Measurements from ENCODE around the gene MAPKBP1. TPM values are rescaled to one million over a fixed set of nuclear protein-coding genes. Genes with fewer than 3 reads are reported as not detected.

Gene MAPKBP1
- polyA plus RNA-seq, 1 experiment: 8.3 TPM

DNA sequence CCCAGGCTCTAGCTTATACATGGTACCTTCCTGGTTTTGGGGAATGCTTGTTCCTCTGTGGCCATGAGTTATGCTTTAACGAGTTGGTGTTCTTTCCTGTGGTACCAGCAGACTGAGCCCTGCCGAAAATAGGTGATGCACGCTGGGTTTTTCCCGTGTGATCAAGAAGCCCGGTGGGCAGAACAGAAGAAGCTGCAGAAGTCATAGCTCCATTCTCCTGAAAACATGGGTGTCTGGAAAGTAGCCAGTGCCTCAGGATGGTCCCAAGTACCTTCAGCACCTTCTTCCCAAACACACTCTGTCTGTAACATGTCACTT lies 25.2 kb downstream of the MAPKBP1 start:
- TF ChIP-seq CTCF (IDR thresholded peaks at IDR 0.05; ENCODE audit: insufficient read depth, low read depth, low read length): no peak
- Histone ChIP-seq H3K27me3 (ENCODE audit: control insufficient read depth, insufficient read depth, low read length) (no peaks in the 10 kb centered on the region), H3K4me3 (ENCODE audit: low read depth, low read length) (no peak overlapping the region), H3K36me3 (ENCODE audit: control insufficient read depth, insufficient read depth, low read length) (0 out of 2 replicates have a peak, but pooled peaks cover 2% of the 10 kb centered on the region)
- DNase-seq (ENCODE audit: low read depth): no peak
- ChIA-PET POLR2A (no interaction called here), CTCF (interaction anchor here (0.8 to 2.4 kb wide), 2 partner anchors 11 to 26 kb away, joined by 4 to 12 read pairs; partner anchors contain the start of gene MAPKBP1)

DNA sequence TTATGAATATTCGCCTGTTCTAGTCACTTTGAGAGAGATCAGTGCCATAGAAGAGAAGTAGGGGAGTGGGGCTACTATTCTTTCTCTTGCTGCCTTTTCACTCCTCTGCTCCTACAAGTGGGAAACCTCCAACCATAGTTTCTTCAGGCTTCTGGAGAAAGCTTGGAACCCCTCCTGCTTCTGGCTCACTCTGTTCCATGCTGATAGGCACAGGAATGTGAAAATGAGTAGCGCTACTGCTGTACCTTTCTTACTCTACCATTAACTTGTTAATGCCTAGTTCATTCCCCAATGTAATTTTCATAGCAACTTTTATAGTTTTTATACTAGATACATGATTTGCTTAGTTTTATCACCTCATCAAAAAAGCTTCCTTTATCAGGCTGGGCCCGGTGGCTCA lies 26.9 kb downstream of the MAPKBP1 start:
- no peaks in the 10 kb centered on the region for H3K27me3 ChIP-seq (ENCODE audit: control insufficient read depth, insufficient read depth, low read length)
- POLR2A ChIA-PET: no interaction called here
- no peak for TF ChIP-seq CTCF (IDR thresholded peaks at IDR 0.05; ENCODE audit: insufficient read depth, low read depth, low read length)
- H3K36me3 ChIP-seq (ENCODE audit: control insufficient read depth, insufficient read depth, low read length): 0 out of 2 replicates have a peak, but pooled peaks cover 2% of the 10 kb centered on the region
- H3K4me3 ChIP-seq (ENCODE audit: low read depth, low read length): no peak overlapping the region
- CTCF ChIA-PET: interaction anchor here (0.9 to 4.0 kb wide), 4 partner anchors 10 to 198 kb away, joined by 4 to 20 read pairs (median 8); partner anchors contain the start of gene MAPKBP1
- no peak for DNase-seq (ENCODE audit: low read depth)

DNA sequence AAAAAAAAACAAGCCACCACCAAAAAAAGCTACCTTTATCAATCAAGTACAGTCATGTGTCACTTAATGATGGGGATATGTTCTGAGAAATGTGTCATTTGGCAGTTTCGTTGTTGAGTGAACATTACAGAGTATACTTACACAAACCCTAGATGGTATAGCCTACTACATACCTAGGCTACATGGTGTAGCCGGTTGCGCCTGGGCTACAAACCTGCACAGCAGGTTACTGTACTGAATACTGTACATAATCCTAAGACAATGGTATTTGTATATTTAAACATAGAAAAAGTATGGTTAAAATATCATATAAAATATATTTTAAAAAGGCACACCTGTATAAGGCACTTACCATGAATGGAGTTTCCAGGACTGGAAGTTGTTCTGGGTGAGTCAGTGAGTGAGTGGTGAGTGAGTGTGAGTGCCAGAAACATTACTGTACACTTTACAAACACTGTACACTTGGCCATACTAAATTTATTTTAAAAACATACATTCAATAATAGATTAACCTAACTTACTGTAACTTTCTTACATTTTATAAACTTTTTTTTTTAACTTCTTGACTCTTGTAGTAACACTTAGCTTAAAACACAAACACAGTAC lies 27.7 kb downstream of the MAPKBP1 start:
- no peak overlapping the region for H3K4me3 ChIP-seq (ENCODE audit: low read depth, low read length)
- H3K27me3 ChIP-seq (ENCODE audit: control insufficient read depth, insufficient read depth, low read length): no peaks in the 10 kb centered on the region
- 0 out of 2 replicates have a peak, but pooled peaks cover 2% of the 10 kb centered on the region for H3K36me3 ChIP-seq (ENCODE audit: control insufficient read depth, insufficient read depth, low read length)
- CTCF ChIA-PET: interaction anchor here (1.3 to 12.9 kb wide), 3 partner anchors 10 to 26 kb away, joined by 5 to 330 read pairs (median 20); partner anchors contain the start of gene MAPKBP1
- POLR2A ChIA-PET: no interaction called here
- DNase-seq (ENCODE audit: low read depth): no peak
- TF ChIP-seq CTCF (IDR thresholded peaks at IDR 0.05; ENCODE audit: insufficient read depth, low read depth, low read length): no peak

GRCh38 chr15:41804361-41804760 lies 30.1 kb downstream of the MAPKBP1 start:
- Histone ChIP-seq H3K27me3 (ENCODE audit: control insufficient read depth, insufficient read depth, low read length) (no peaks in the 10 kb centered on the region), H3K4me3 (ENCODE audit: low read depth, low read length) (no peak overlapping the region), H3K36me3 (ENCODE audit: control insufficient read depth, insufficient read depth, low read length) (0 out of 2 replicates have a peak, but pooled peaks cover 2% of the 10 kb centered on the region)
- POLR2A ChIA-PET: no interaction called here
- no peak for TF ChIP-seq CTCF (IDR thresholded peaks at IDR 0.05; ENCODE audit: insufficient read depth, low read depth, low read length)
- DNase-seq (ENCODE audit: low read depth): no peak
- CTCF ChIA-PET: interaction anchor here (0.8 to 12.9 kb wide), 5 partner anchors 9 to 219 kb away, joined by 3 to 330 read pairs (median 3); partner anchors contain the start of gene MAPKBP1

GRCh38 chr15:41804916-41805666 lies 30.8 kb downstream of the MAPKBP1 start:
- Histone ChIP-seq H3K36me3 (ENCODE audit: control insufficient read depth, insufficient read depth, low read length) (0 out of 2 replicates have a peak, but pooled peaks cover 2% of the 10 kb centered on the region), H3K4me3 (ENCODE audit: low read depth, low read length) (no peak overlapping the region), H3K27me3 (ENCODE audit: control insufficient read depth, insufficient read depth, low read length) (no peaks in the 10 kb centered on the region)
- no peak for TF ChIP-seq CTCF (IDR thresholded peaks at IDR 0.05; ENCODE audit: insufficient read depth, low read depth, low read length)
- CTCF ChIA-PET: interaction anchor here (0.7 to 12.9 kb wide), 3 partner anchors 8 to 202 kb away, joined by 3 to 330 read pairs (median 3); partner anchors contain the start of gene MAPKBP1
- no peak for DNase-seq (ENCODE audit: low read depth)
- POLR2A ChIA-PET: no interaction called here

All from BJ (cell line).